SU-DHL-6 (cell line): ENCODE results near the gene RNF212.

Experiments
- H2AFZ ChIP-seq: fragments of 200-600 bp; sonication (generic); 2 replicates; pipeline ENCODE4 v1.6.1; 2014; ENCODE audit warnings: low read depth, mild to moderate bottlenecking, moderate library complexity, mixed read lengths, antibody characterized with exemption, low read length; ENCODE audit not compliant: severe bottlenecking
- H3F3A ChIP-seq: fragments of 200-600 bp; shearing (Covaris generic); 2 replicates; pipeline ENCODE4 v1.6.0; 2016; ENCODE audit warnings: antibody characterized with exemption, mild to moderate bottlenecking; ENCODE audit not compliant: insufficient read depth
- H3K27ac ChIP-seq: fragments of 200-600 bp; sonication (generic); 2 replicates; pipeline ENCODE4 v1.5.1; 2016; ENCODE audit warnings: low read depth, mild to moderate bottlenecking, low read length, moderate library complexity, mixed read lengths
- H3K27me3 ChIP-seq: fragments of 200-600 bp; sonication (generic), shearing (Covaris generic); 2 replicates; pipeline ENCODE4 v1.6.0; 2014; ENCODE audit warnings: mild to moderate bottlenecking, low read length
- H3K36me3 ChIP-seq: fragments of 200-600 bp; sonication (generic); 2 replicates; pipeline ENCODE4 v1.6.1; 2014; ENCODE audit warnings: mild to moderate bottlenecking, low read length, mixed read lengths
- H3K4me2 ChIP-seq: fragments of 300-600, 200-600 bp; shearing (Covaris generic), sonication (generic); 2 replicates; pipeline ENCODE4 v1.6.0; 2014; ENCODE audit warnings: low read length, low read depth, mild to moderate bottlenecking; ENCODE audit not compliant: poor library complexity, severe bottlenecking
- H3K4me3 ChIP-seq: fragments of 200-600 bp; sonication (generic); 2 replicates; pipeline ENCODE4 v1.5.1; 2014; ENCODE audit warnings: antibody characterized with exemption, low read length, mild to moderate bottlenecking, mixed read lengths; ENCODE audit not compliant: insufficient read depth, poor library complexity, severe bottlenecking
- H3K79me2 ChIP-seq: fragments of 200-600 bp; sonication (generic); 2 replicates; pipeline ENCODE4 v1.6.1; 2014; ENCODE audit warnings: mild to moderate bottlenecking, low read length, moderate library complexity; ENCODE audit not compliant: insufficient read depth
- H3K9ac ChIP-seq: fragments of 200-600 bp; sonication (generic); 2 replicates; pipeline ENCODE4 v1.7.0; 2014; ENCODE audit warnings: mild to moderate bottlenecking, low read length
- H3K9me2 ChIP-seq: fragments of 200-600 bp; sonication (generic); replicated peaks from 2 replicates; pipeline ENCODE4 v1.6.1; 2014; ENCODE audit warnings: low read length; ENCODE audit not compliant: insufficient read depth
- H3K9me3 ChIP-seq: fragments of 200-600 bp; sonication (generic); 2 replicates; pipeline ENCODE4 v1.6.1; 2014; ENCODE audit warnings: low read length, mixed read lengths; ENCODE audit not compliant: insufficient read depth
- H4K20me1 ChIP-seq: fragments of 200-600 bp; sonication (generic); 2 replicates; pipeline ENCODE4 v1.6.1; 2014; ENCODE audit warnings: low read depth, mild to moderate bottlenecking, antibody characterized with exemption, low read length, moderate library complexity, mixed read lengths
- EZH2phosphoT487 ChIP-seq: fragments of 200-600 bp; sonication (generic), shearing (Covaris generic); conservative IDR thresholded peaks from 2 replicates; pipeline ENCODE4 v1.6.1; 2018; ENCODE audit warnings: mild to moderate bottlenecking, antibody characterized with exemption, low read length, moderate library complexity, mixed read lengths
- TF ChIP-seq, protein P1 (sequence below): fragments of 200-600 bp; sonication (generic); IDR thresholded peaks from one replicate; pipeline ENCODE4 v1.5.1; 2017; ENCODE audit warnings: antibody characterized with exemption, mild to moderate bottlenecking, low read length, moderate library complexity; ENCODE audit not compliant: insufficient read depth, poor library complexity, severe bottlenecking

Gene RNF212

DNA sequence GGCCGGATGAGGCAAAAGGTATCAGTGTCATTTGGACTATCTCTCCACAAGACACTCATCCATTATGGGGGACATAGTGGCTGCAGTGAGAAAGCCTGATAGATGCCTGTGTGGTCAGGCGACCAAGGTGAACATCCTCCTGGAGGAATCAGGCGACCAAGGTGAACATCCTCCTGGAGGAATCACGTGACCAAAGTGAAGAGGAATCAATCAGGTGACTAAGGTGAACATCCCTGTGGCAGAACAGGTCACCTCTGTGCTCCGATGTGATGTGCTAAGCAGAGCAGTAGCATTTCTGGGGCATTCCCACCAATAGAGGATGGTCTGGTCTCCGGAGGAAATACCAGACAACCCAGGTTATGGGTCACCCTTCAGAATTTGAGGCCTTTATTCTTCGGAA is 44.0 kb downstream of the RNF212 start:
- H3K4me2 ChIP-seq, result no peak overlapping the region
- H3K9me2 ChIP-seq, result no peaks in the 10 kb centered on the region
- TF ChIP-seq EZH2phosphoT487, result no peak
- TF ChIP-seq, protein P1, sequence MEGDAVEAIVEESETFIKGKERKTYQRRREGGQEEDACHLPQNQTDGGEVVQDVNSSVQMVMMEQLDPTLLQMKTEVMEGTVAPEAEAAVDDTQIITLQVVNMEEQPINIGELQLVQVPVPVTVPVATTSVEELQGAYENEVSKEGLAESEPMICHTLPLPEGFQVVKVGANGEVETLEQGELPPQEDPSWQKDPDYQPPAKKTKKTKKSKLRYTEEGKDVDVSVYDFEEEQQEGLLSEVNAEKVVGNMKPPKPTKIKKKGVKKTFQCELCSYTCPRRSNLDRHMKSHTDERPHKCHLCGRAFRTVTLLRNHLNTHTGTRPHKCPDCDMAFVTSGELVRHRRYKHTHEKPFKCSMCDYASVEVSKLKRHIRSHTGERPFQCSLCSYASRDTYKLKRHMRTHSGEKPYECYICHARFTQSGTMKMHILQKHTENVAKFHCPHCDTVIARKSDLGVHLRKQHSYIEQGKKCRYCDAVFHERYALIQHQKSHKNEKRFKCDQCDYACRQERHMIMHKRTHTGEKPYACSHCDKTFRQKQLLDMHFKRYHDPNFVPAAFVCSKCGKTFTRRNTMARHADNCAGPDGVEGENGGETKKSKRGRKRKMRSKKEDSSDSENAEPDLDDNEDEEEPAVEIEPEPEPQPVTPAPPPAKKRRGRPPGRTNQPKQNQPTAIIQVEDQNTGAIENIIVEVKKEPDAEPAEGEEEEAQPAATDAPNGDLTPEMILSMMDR, result no peak
- H3F3A ChIP-seq, result no peaks in the 10 kb centered on the region
- H4K20me1 ChIP-seq, result no peaks in the 10 kb centered on the region
- H3K27ac ChIP-seq, result no peak overlapping the region
- H3K36me3 ChIP-seq, result no peaks in the 10 kb centered on the region
- H3K27me3 ChIP-seq, result no peaks in the 10 kb centered on the region
- H3K4me3 ChIP-seq, result no peak overlapping the region
- H3K9me3 ChIP-seq, result no peaks in the 10 kb centered on the region
- no peak overlapping the region for H2AFZ ChIP-seq
- no peak overlapping the region for H3K9ac ChIP-seq
- H3K79me2 ChIP-seq, result no peaks in the 10 kb centered on the region

DNA sequence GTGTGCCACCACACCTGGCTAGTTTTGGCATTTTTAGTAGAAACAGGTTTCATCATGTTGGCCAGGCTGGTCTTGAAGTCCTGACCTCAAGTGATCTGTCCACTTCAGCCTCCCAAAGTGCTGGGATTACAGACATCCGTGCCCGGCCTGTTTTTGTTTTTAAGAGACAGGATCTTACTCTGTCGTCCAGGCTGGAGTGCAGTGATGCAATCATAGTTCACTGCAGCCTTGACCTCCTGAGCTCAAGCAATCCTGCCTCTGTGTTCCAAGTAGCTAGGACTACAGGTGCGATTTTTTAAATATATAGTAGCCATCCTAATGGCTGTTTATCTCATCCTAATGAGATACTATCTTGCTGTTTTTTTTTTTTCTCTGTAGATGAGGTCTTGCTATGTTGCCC is 47.6 kb downstream of the RNF212 start:
- no peaks in the 10 kb centered on the region for H3K9me2 ChIP-seq
- TF ChIP-seq, protein P1, result no peak
- TF ChIP-seq EZH2phosphoT487, result no peak
- H3K4me2 ChIP-seq, result no peak overlapping the region
- no peak overlapping the region for H2AFZ ChIP-seq
- H3K9me3 ChIP-seq, result no peaks in the 10 kb centered on the region
- H3K27ac ChIP-seq, result no peak overlapping the region
- H3K9ac ChIP-seq, result no peak overlapping the region
- H3K36me3 ChIP-seq, result no peaks in the 10 kb centered on the region
- H3F3A ChIP-seq, result no peaks in the 10 kb centered on the region
- no peaks in the 10 kb centered on the region for H4K20me1 ChIP-seq
- H3K79me2 ChIP-seq, result no peaks in the 10 kb centered on the region
- no peak overlapping the region for H3K4me3 ChIP-seq
- H3K27me3 ChIP-seq, result no peaks in the 10 kb centered on the region

DNA sequence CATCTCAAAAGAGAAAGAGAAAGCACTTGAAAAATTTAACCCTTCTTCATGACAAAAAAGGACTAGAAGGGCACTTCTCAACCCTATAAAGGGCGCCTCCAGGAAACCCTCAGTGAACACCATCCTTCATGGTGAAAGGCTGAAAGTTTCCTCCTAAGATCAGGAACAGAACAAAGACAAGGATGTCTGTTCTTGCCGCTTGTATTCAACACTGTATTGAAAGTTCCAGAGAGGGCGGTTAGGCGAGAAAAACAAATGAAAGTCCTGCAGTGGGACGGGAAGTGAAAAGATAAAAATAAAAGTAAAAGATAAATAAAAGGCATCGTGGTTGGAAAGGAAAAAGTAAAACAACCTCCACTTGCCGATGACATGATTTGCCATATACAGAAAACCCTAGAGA is 50.9 kb downstream of the RNF212 start:
- Histone ChIP-seq H3K9ac (no peak overlapping the region), H3K4me2 (no peak overlapping the region), H3K36me3 (no peaks in the 10 kb centered on the region), H3K9me3 (no peaks in the 10 kb centered on the region), H3K27ac (no peak overlapping the region), H4K20me1 (no peaks in the 10 kb centered on the region), H3K9me2 (no peaks in the 10 kb centered on the region), H3K27me3 (no peaks in the 10 kb centered on the region), H3K4me3 (no peak overlapping the region), H2AFZ (no peak overlapping the region), H3F3A (no peaks in the 10 kb centered on the region), H3K79me2 (no peaks in the 10 kb centered on the region)
- TF ChIP-seq, protein P1, result no peak
- TF ChIP-seq EZH2phosphoT487, result no peak
